ENCODE measurements around the gene COL26A1. TPM values are rescaled to one million over a fixed set of nuclear protein-coding genes. Genes with fewer than 3 reads are reported as not detected.
"Not testable (repeated sequence)": the region's sequence is repeated elsewhere in the genome, so short reads cannot be mapped to it uniquely, and the experiment has no call there.

Gene COL26A1
- not detected for polyA plus RNA-seq (ENCODE audit: low read depth in 6 of 6)

- no peaks in the 10 kb centered on the region for H3K36me3 Mint-ChIP-seq
- DNase-seq (peak; percentile 29), ATAC-seq (ENCODE audit: low read depth in 2 of 2) (peak in 1 of 2 donors; percentile 29)
- peak within 1 kb of the TSS in 1 of 6 donors; percentile 63 for H3K27ac Mint-ChIP-seq
- H3K4me1 Mint-ChIP-seq = peaks cover 5 to 28% (median 5%) of the 10 kb centered on the region in 3 donors
- peaks cover 10 to 19% (median 16%) of the 10 kb centered on the region in 3 donors for H3K27me3 Mint-ChIP-seq
- H3K9me3 Mint-ChIP-seq = peaks cover 0 to 4% (median 0%) of the 10 kb centered on the region in 7 donors
- H3K4me3 Mint-ChIP-seq = peak within 1 kb of the TSS; percentile 53 to 82 (median 76)
Observed at GRCh38 chr7:101362334-101363195, at the start of gene COL26A1. TSS of gene COL26A1 (plus strand) at chr7:101362875. CDS start at chr7:101363033, 158 bp downstream.

GRCh38 chr7:101315336-101315735, 47.3 kb upstream of the COL26A1 start:
- ATAC-seq (ENCODE audit: low read depth in 2 of 2) = no peak
- DNase-seq = peak; percentile 22
- Mint-ChIP-seq H3K27ac (no peak overlapping the region), H3K36me3 (peaks cover 3 to 4% of the 10 kb centered on the region in 2 donors), H3K27me3 (peaks cover 0 to 4% (median 3%) of the 10 kb centered on the region in 3 donors), H3K4me1 (peaks cover 0 to 5% (median 1%) of the 10 kb centered on the region in 3 donors), H3K9me3 (peaks cover 2 to 16% (median 9%) of the 10 kb centered on the region in 7 donors), H3K4me3 (no peak overlapping the region)

GRCh38 chr7:101319401-101319800, 43.3 kb upstream of the COL26A1 start:
- Mint-ChIP-seq H3K4me1 (peaks cover 8 to 18% (median 13%) of the 10 kb centered on the region in 3 donors), H3K4me3 (peak overlapping the region in 1 of 8 donors; percentile 12), H3K9me3 (no peaks in the 10 kb centered on the region), H3K27me3 (peaks cover 0 to 5% (median 0%) of the 10 kb centered on the region in 3 donors), H3K27ac (no peak overlapping the region), H3K36me3 (peaks cover 0 to 4% of the 10 kb centered on the region in 2 donors)
- DNase-seq (no peak), ATAC-seq (ENCODE audit: low read depth in 2 of 2) (no peak)

- Mint-ChIP-seq H3K27me3 (peaks cover 0 to 5% (median 4%) of the 10 kb centered on the region in 3 donors), H3K4me1 (peaks cover 8 to 18% (median 13%) of the 10 kb centered on the region in 3 donors), H3K9me3 (no peaks in the 10 kb centered on the region), H3K4me3 (peak within 1 kb of the TSS; percentile 82 to 96 (median 94)), H3K36me3 (no peaks in the 10 kb centered on the region), H3K27ac (peak within 1 kb of the TSS; percentile 91 to 96 (median 94))
- ATAC-seq (ENCODE audit: low read depth in 2 of 2) (peak; percentile 98), DNase-seq (peak; percentile 87)
Observed at GRCh38 chr7:101321491-101322401, 40.9 kb upstream of the COL26A1 start, which contains the start of gene IFT22. TSS of gene IFT22 (minus strand) at chr7:101321812. CDS start at chr7:101321709, 103 bp downstream.

- no peak overlapping the region for H3K27ac Mint-ChIP-seq
- ATAC-seq (ENCODE audit: low read depth in 2 of 2) (no peak), DNase-seq (no peak)
- peaks cover 0 to 21% (median 8%) of the 10 kb centered on the region in 3 donors for H3K27me3 Mint-ChIP-seq
- no peaks in the 10 kb centered on the region for H3K9me3 Mint-ChIP-seq
- H3K4me3 Mint-ChIP-seq = no peak overlapping the region
- H3K36me3 Mint-ChIP-seq = no peaks in the 10 kb centered on the region
- H3K4me1 Mint-ChIP-seq = no peaks in the 10 kb centered on the region
Observed at GRCh38 chr7:101328159-101328558, 34.5 kb upstream of the COL26A1 start.

- Mint-ChIP-seq H3K4me1 (no peaks in the 10 kb centered on the region), H3K27ac (no peak overlapping the region), H3K36me3 (no peaks in the 10 kb centered on the region), H3K27me3 (peaks cover 0 to 15% (median 8%) of the 10 kb centered on the region in 3 donors), H3K4me3 (no peak overlapping the region), H3K9me3 (no peaks in the 10 kb centered on the region)
- DNase-seq = no peak
- no peak for ATAC-seq (ENCODE audit: low read depth in 2 of 2)
Observed at GRCh38 chr7:101330011-101330484, 32.6 kb upstream of the COL26A1 start.

GRCh38 chr7:101332026-101332425, 30.6 kb upstream of the COL26A1 start:
- H3K9me3 Mint-ChIP-seq = no peaks in the 10 kb centered on the region
- DNase-seq (no peak), ATAC-seq (ENCODE audit: low read depth in 2 of 2) (no peak)
- H3K27ac Mint-ChIP-seq = no peak overlapping the region
- H3K36me3 Mint-ChIP-seq = no peaks in the 10 kb centered on the region
- H3K27me3 Mint-ChIP-seq = peaks cover 0 to 15% (median 4%) of the 10 kb centered on the region in 3 donors
- no peak overlapping the region for H3K4me3 Mint-ChIP-seq
- no peaks in the 10 kb centered on the region for H3K4me1 Mint-ChIP-seq

- ATAC-seq (ENCODE audit: low read depth in 2 of 2) = no peak
- peak overlapping the region in 2 of 6 donors; percentile 32 to 38 for H3K27ac Mint-ChIP-seq
- H3K4me1 Mint-ChIP-seq = no peaks in the 10 kb centered on the region
- no peak for DNase-seq
- no peak overlapping the region for H3K4me3 Mint-ChIP-seq
- H3K9me3 Mint-ChIP-seq = no peaks in the 10 kb centered on the region
- no peaks in the 10 kb centered on the region for H3K36me3 Mint-ChIP-seq
- peaks cover 0 to 15% (median 4%) of the 10 kb centered on the region in 3 donors for H3K27me3 Mint-ChIP-seq
Observed at GRCh38 chr7:101333912-101334311, 28.8 kb upstream of the COL26A1 start.

GRCh38 chr7:101340379-101340778, 22.3 kb upstream of the COL26A1 start:
- Mint-ChIP-seq H3K4me1 (no peaks in the 10 kb centered on the region), H3K9me3 (no peaks in the 10 kb centered on the region), H3K4me3 (no peak overlapping the region), H3K27ac (peak overlapping the region in 2 of 6 donors; percentile 73 to 76), H3K27me3 (peaks cover 0 to 25% (median 9%) of the 10 kb centered on the region in 3 donors), H3K36me3 (no peaks in the 10 kb centered on the region)
- DNase-seq (no peak), ATAC-seq (ENCODE audit: low read depth in 2 of 2) (no peak)

- no peaks in the 10 kb centered on the region for H3K9me3 Mint-ChIP-seq
- H3K27me3 Mint-ChIP-seq = peaks cover 0 to 30% (median 12%) of the 10 kb centered on the region in 3 donors
- no peak for ATAC-seq (ENCODE audit: low read depth in 2 of 2)
- H3K4me1 Mint-ChIP-seq = no peaks in the 10 kb centered on the region
- no peaks in the 10 kb centered on the region for H3K36me3 Mint-ChIP-seq
- no peak overlapping the region for H3K27ac Mint-ChIP-seq
- no peak overlapping the region for H3K4me3 Mint-ChIP-seq
- DNase-seq = no peak
Observed at GRCh38 chr7:101342892-101343291, 19.8 kb upstream of the COL26A1 start.

GRCh38 chr7:101347477-101347876, 15.2 kb upstream of the COL26A1 start:
- no peaks in the 10 kb centered on the region for H3K36me3 Mint-ChIP-seq
- DNase-seq (no peak), ATAC-seq (ENCODE audit: low read depth in 2 of 2) (no peak)
- peaks cover 5 to 29% (median 20%) of the 10 kb centered on the region in 3 donors for H3K27me3 Mint-ChIP-seq
- no peaks in the 10 kb centered on the region for H3K4me1 Mint-ChIP-seq
- H3K27ac Mint-ChIP-seq = peak overlapping the region in 1 of 6 donors; percentile 64
- no peaks in the 10 kb centered on the region for H3K9me3 Mint-ChIP-seq
- H3K4me3 Mint-ChIP-seq = no peak overlapping the region

GRCh38 chr7:101348456-101349067, 14.1 kb upstream of the COL26A1 start:
- ATAC-seq (ENCODE audit: low read depth in 2 of 2); DNase-seq; H3K4me1 Mint-ChIP-seq; H3K36me3 Mint-ChIP-seq; H3K27ac Mint-ChIP-seq; H3K9me3 Mint-ChIP-seq; H3K4me3 Mint-ChIP-seq: not testable (repeated sequence)
- H3K27me3 Mint-ChIP-seq = peaks cover 5 to 33% (median 28%) of the 10 kb centered on the region in 3 donors

Data from naive B cell (primary cell).